Esophagus muscularis mucosa (tissue), 4 donors: ENCODE results near the gene PSEN1. TPM values are rescaled to one million over a fixed set of nuclear protein-coding genes. Genes with fewer than 3 reads are reported as not detected.
"Not testable (repeated sequence)": the region's sequence is repeated elsewhere in the genome, so short reads cannot be mapped to it uniquely, and the experiment has no call there.

Experiments used
- DNase-seq: peaks from one replicate; pipeline ENCODE4 v3.0.0-alpha.2; 2017; ENCODE audit errors: extremely low spot score
- H3K27ac ChIP-seq, 4 donors: fragments of 200-600 bp; sonication (generic); replicated peaks in 1 of 4; 1 replicate in 3 of 4; 2 replicates in 1 of 4; pipeline ENCODE4 v1.5.1; 2016 to 2019; ENCODE audit warnings: mild to moderate bottlenecking in 1 of 4
- H3K27me3 ChIP-seq, 4 donors: fragments of 200-600 bp; sonication (generic); one replicate each; pipeline versions ENCODE4 v1.5.1 to v1.6.0; 2016 to 2019
- H3K36me3 ChIP-seq, 4 donors: fragments of 200-600 bp; sonication (generic); one replicate each; pipeline ENCODE4 v1.5.1; 2016 to 2019
- H3K4me1 ChIP-seq, 4 donors: fragments of 200-600 bp; sonication (generic); one replicate each; pipeline ENCODE4 v1.5.1; 2016 to 2019
- H3K4me3 ChIP-seq, 4 donors: fragments of 200-600 bp; sonication (generic); 1 replicate in 2 of 4; 2 replicates in 2 of 4; pipeline ENCODE4 v1.5.1; 2016 to 2019; ENCODE audit warnings: mild to moderate bottlenecking in 4 of 4, moderate library complexity in 1 of 4
- H3K9me3 ChIP-seq, 4 donors: fragments of 200-600 bp; sonication (generic); 1 replicate in 3 of 4; 2 replicates in 1 of 4; pipeline ENCODE4 v1.5.1; 2016 to 2019
- EP300 ChIP-seq: sonication (generic); formaldehyde crosslinking; IDR thresholded peaks from one replicate; pipeline ENCODE4 v1.6.1; 2017; ENCODE audit warnings: antibody characterized with exemption
- POLR2A ChIP-seq: fragments of 450-650 bp; IDR thresholded peaks from one replicate; pipeline ENCODE4 v1.6.1; 2017; ENCODE audit warnings: antibody characterized with exemption, moderate library complexity, mild to moderate bottlenecking, low read depth
- POLR2AphosphoS5 ChIP-seq, 2 donors: sonication (generic); formaldehyde crosslinking; IDR thresholded peaks; one replicate each; pipeline ENCODE4 v1.6.1; 2017; ENCODE audit warnings: antibody characterized with exemption in 2 of 2
- WGBS: methylation state at CpG from one replicate; pipeline ENCODE4 v1.1.5; 2018; 5-methylcytosine and 5-hydroxymethylcytosine counted together
- intact Hi-C: fragments of 100-400 bp; cut with DNase I; formaldehyde crosslinking; loops from one replicate; pipeline ENCODE4 v1.15.1; 2023
- total RNA-seq, 4 donors: library from RNA; depleted of rRNA; stranded (reverse); fragments of >200 nt; gene quantifications; one replicate each; pipeline versions ENCODE4 v1.1.0 to v1.2.1, GENCODE V29; 2016
- TF ChIP-seq, protein P1 (sequence below), 3 experiments: fragments of 200-600 bp in 2 of 3; fragments of 450-650 bp in 1 of 3; sonication (generic) in 2 of 3; IDR thresholded peaks; one replicate each; pipeline ENCODE4 v1.5.1; 2017 to 2019; ENCODE audit warnings: antibody characterized with exemption in 3 of 3, mild to moderate bottlenecking in 2 of 3, moderate library complexity in 1 of 3

PSEN1 gene
- total RNA-seq, 4 donors from 2014 or later = 31.7 to 39.0 (median 38.3) TPM

DNA sequence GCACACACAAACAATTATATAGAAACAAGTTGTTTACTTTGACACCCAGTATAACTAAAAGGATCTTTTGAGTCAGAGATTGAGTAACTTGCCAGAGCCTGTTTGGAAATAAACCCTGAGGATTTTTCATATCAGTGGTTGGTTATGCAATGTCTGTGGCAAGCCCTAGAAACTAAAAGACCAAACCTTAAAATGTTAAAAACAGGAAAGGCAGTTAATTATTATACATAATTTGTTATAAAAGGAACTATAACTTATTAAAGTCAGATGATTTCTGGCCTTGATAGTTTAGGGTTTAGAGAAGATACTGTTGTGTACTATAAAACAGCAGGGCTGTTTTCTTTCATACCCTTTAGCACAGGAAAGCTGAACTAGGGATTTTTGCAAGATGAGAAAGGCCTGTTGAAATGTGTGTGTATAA is 44.1 kb downstream of the PSEN1 start:
- no peak for TF ChIP-seq POLR2A
- TF ChIP-seq, protein P1, sequence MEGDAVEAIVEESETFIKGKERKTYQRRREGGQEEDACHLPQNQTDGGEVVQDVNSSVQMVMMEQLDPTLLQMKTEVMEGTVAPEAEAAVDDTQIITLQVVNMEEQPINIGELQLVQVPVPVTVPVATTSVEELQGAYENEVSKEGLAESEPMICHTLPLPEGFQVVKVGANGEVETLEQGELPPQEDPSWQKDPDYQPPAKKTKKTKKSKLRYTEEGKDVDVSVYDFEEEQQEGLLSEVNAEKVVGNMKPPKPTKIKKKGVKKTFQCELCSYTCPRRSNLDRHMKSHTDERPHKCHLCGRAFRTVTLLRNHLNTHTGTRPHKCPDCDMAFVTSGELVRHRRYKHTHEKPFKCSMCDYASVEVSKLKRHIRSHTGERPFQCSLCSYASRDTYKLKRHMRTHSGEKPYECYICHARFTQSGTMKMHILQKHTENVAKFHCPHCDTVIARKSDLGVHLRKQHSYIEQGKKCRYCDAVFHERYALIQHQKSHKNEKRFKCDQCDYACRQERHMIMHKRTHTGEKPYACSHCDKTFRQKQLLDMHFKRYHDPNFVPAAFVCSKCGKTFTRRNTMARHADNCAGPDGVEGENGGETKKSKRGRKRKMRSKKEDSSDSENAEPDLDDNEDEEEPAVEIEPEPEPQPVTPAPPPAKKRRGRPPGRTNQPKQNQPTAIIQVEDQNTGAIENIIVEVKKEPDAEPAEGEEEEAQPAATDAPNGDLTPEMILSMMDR (IDR thresholded peaks at IDR 0.05) = no peak
- no peak for TF ChIP-seq EP300
- TF ChIP-seq POLR2AphosphoS5 (IDR thresholded peaks at IDR 0.05) = peak in 1 of 2 donors; percentile 24
- peaks cover 0 to 42% (median 29%) of the 10 kb centered on the region in 4 donors for H3K36me3 ChIP-seq
- intact Hi-C loops = no loop called here

DNA sequence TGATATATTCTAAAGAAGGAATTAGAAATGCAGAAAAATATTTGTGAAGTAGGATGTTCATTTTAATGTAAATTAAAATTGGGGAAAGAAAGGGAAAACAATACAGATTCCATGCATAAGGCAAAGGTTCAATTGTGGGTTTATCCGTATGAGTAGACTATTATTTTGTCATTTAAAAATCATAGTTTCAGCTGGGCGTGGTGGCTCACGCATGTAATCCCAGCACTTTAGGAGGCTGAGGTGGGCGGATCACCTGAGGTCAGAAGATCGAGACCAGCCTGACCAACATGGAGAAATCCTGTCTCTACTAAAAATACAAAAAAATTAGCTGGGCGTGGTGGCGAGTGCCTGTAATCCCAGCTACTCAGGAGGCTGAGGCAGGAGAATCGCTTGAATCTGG is 44.7 kb downstream of the PSEN1 start:
- DNase-seq, H3K4me3 ChIP-seq, H3K27me3 ChIP-seq, intact Hi-C loops, H3K9me3 ChIP-seq, H3K4me1 ChIP-seq: not testable (repeated sequence)
- WGBS = 85% methylated on average over 8 of the region's 8 CpGs
- Histone ChIP-seq H3K27ac (peak overlapping the region in 1 of 4 donors; percentile 20), H3K36me3 (peaks cover 0 to 42% (median 29%) of the 10 kb centered on the region in 4 donors)

More for the DNA sequence above, 44.1 kb downstream of the PSEN1 start:
- peaks cover 0 to 6% (median 4%) of the 10 kb centered on the region in 4 donors for H3K4me1 ChIP-seq
- no peaks in the 10 kb centered on the region for H3K27me3 ChIP-seq
- DNase-seq = no peak
- H3K27ac ChIP-seq = peak overlapping the region; percentile 50 to 73 (median 54)
- no peaks in the 10 kb centered on the region for H3K9me3 ChIP-seq
- no peak overlapping the region for H3K4me3 ChIP-seq

DNA sequence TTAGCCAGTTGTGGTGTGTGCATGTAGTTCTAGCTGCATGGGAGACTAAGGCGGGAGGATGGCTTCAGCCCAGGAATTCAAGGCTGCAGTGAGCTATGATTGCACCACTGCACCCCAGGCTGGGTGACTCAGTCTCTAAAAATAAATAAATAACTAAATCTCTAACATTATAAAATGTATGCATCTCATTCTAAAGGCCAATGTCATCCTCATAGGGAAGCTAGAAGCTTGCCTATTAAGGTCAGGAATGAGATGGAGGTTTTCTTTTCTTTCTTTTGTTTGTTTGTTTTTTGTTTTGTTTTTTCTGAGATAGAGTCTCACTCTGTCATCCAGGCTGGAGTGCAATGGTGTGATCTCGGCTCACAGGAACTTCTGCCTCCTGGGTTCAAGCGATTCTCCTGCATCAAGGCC is 52.2 kb downstream of the PSEN1 start:
- Histone ChIP-seq H3K9me3 (no peaks in the 10 kb centered on the region), H3K4me3 (no peak overlapping the region), H3K36me3 (peaks cover 27 to 75% (median 65%) of the 10 kb centered on the region in 4 donors), H3K27me3 (no peaks in the 10 kb centered on the region), H3K4me1 (no peaks in the 10 kb centered on the region), H3K27ac (no peak overlapping the region)
- DNase-seq = no peak
- 85% methylated on average over 3 of the region's 3 CpGs for WGBS
- intact Hi-C loops = no loop called here
- TF ChIP-seq EP300 = no peak
- TF ChIP-seq POLR2AphosphoS5 (IDR thresholded peaks at IDR 0.05) = no peak
- TF ChIP-seq POLR2A = no peak
- TF ChIP-seq, protein P1 (IDR thresholded peaks at IDR 0.05) = no peak

DNA sequence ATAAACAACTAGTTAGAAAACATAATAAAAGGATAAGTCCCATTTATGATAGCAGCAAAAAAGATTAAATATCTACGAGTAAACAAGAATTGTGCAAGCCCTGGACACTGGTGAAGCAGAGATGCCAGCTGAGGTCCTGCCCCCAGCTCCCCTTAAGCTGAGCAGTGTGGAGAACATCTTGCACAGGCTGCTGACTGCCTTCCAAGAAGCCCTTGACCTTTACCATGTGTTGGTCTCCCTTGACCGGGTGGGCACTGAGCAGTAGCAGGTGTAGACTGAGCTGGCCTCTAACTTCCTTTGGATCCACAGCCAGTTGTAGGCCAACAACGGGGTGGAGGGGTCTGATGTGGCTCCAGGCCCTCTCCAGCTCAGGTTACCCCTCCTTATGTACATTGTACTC is 53.3 kb downstream of the PSEN1 start:
- no peak overlapping the region for H3K27ac ChIP-seq
- intact Hi-C loops = no loop called here
- H3K9me3 ChIP-seq = no peaks in the 10 kb centered on the region
- no peaks in the 10 kb centered on the region for H3K27me3 ChIP-seq
- H3K4me3 ChIP-seq = no peak overlapping the region
- TF ChIP-seq POLR2A (no peak), EP300 (no peak), POLR2AphosphoS5 (IDR thresholded peaks at IDR 0.05) (no peak)
- TF ChIP-seq, protein P1 (IDR thresholded peaks at IDR 0.05) = no peak
- DNase-seq = no peak
- H3K4me1 ChIP-seq = no peaks in the 10 kb centered on the region
- peaks cover 35 to 86% (median 76%) of the 10 kb centered on the region in 4 donors for H3K36me3 ChIP-seq
- 94% methylated on average over 3 of the region's 3 CpGs for WGBS

DNA sequence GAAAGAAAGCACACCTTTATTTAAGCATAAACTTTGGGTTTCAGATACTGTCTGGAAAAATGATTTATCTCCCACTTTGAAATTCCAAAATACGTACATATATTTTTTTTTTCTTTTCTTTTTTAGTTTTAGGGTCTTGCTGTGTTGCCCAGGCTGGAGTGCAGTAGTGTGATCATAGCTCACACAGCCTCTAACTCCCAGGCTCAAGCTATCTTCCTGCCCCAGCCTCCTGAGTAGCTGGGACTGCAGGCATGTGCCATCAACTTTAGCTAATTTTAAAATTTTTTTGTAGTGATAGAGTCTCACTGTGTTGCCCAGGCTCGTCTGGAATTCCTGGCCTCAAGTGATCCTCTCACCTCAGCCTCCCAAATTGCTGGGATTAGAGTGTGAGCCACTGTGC is 55.1 kb downstream of the PSEN1 start:
- Histone ChIP-seq H3K27ac (no peak overlapping the region), H3K27me3 (no peaks in the 10 kb centered on the region), H3K9me3 (no peaks in the 10 kb centered on the region), H3K4me1 (no peaks in the 10 kb centered on the region), H3K4me3 (no peak overlapping the region), H3K36me3 (peaks cover 35 to 93% (median 81%) of the 10 kb centered on the region in 4 donors)
- intact Hi-C loops = no loop called here
- DNase-seq = no peak
- no peak for TF ChIP-seq EP300
- TF ChIP-seq, protein P1 (IDR thresholded peaks at IDR 0.05) = no peak
- no peak for TF ChIP-seq POLR2A
- TF ChIP-seq POLR2AphosphoS5 (IDR thresholded peaks at IDR 0.05) = no peak
- WGBS = 91% methylated on average over 2 of the region's 2 CpGs

DNA sequence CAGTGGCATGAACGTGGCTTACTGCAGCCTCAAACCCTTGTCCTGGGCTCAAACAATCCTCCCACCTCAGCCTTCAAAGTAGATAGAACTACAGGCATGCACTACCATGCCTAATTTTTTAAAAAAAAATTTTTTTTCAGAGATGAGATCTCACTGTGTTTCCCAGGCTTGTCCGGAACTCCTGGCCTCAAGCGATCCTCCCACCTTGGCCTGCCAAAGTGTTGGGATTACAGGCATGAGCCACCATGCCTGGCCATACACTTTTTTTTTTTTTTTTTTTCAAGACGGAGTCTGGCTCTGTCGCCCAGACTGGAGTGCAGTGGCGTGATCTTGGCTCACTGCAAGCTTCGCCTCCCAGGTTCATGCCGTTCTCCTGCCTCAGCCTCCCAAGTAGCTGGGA is 58.0 kb downstream of the PSEN1 start:
- H3K9me3 ChIP-seq, H3K27me3 ChIP-seq, DNase-seq, H3K27ac ChIP-seq, H3K4me3 ChIP-seq, intact Hi-C loops, H3K4me1 ChIP-seq: not testable (repeated sequence)
- H3K36me3 ChIP-seq = peaks cover 24 to 91% (median 74%) of the 10 kb centered on the region in 4 donors
- 94% methylated on average over 8 of the region's 8 CpGs for WGBS
